Measurements from ENCODE around the gene FUCA2. TPM values are rescaled to one million over a fixed set of nuclear protein-coding genes. Genes with fewer than 3 reads are reported as not detected.

FUCA2 gene, protein sequence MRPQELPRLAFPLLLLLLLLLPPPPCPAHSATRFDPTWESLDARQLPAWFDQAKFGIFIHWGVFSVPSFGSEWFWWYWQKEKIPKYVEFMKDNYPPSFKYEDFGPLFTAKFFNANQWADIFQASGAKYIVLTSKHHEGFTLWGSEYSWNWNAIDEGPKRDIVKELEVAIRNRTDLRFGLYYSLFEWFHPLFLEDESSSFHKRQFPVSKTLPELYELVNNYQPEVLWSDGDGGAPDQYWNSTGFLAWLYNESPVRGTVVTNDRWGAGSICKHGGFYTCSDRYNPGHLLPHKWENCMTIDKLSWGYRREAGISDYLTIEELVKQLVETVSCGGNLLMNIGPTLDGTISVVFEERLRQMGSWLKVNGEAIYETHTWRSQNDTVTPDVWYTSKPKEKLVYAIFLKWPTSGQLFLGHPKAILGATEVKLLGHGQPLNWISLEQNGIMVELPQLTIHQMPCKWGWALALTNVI
- total RNA-seq = 10 to 100 TPM; 27.4 to 55.0 TPM
- 10 to 100 TPM; 30.9 to 40.7 TPM for polyA plus RNA-seq (ENCODE audit: insufficient read length in 2 of 2)
- long read RNA-seq, donor 1, transcript FUCA2-201 (7 exons, 2,356 nt) = major isoform, 9 of 20 reads
- long read RNA-seq, donor 1, partial matches to known transcripts = 11 of 20 reads
- long read RNA-seq, donor 1, other reads (novel, unspliced or antisense) = 0 of 20 reads
- long read RNA-seq, donor 2, transcript FUCA2-201 (7 exons, 2,356 nt) = major isoform, 5 of 5 reads
- long read RNA-seq, donor 2, partial matches to known transcripts = 0 of 5 reads
- long read RNA-seq, donor 2, other reads (novel, unspliced or antisense) = 0 of 5 reads
- long read RNA-seq, donor 3, transcript FUCA2-201 (7 exons, 2,356 nt) = major isoform, 5 of 5 reads
- long read RNA-seq, donor 3, partial matches to known transcripts = 0 of 5 reads
- long read RNA-seq, donor 3, other reads (novel, unspliced or antisense) = 0 of 5 reads
- long read RNA-seq, donor 4, transcript FUCA2-201 (7 exons, 2,356 nt) = major isoform, 15 of 17 reads
- long read RNA-seq, donor 4, partial matches to known transcripts = 0 of 17 reads
- long read RNA-seq, donor 4, other reads (novel, unspliced or antisense) = 0 of 17 reads

DNA sequence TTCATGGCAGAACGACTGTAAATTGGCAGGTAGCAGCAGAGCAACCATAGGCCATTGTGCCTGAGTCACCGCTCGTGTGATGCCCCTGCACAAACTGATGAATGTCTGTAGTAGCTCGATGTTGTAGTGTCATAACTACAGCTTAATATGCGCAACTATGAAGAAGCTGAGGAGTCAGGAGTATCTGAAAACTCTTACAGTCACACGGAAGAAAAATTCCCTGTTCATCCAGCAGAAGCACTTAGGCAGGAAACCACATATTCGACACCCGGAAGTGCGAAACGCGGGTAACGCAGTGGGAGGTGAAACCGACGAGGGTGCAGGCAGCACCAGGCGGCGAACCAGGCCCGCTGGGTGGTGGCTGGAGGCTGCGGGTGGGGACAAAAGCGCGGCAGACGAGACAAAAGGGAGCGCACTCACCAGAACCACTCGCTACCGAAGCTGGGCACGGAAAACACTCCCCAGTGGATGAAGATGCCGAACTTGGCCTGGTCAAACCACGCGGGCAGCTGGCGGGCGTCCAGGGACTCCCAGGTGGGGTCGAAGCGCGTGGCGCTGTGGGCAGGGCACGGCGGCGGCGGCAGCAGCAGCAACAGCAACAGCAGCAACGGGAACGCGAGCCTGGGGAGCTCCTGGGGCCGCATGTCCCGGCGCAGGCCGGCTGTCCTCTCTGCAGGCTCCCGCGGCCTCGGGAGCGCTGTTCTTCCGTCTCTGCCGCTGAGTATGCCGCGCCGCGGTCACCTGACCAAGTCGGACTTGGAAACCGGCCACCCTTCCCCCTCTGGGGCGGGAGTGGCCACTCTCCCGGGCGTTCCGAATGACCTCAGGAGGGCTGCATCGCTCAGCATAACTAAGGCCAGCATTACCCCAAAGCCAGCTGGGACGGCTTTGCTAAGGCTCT is at the start of gene FUCA2:
TSS of gene FUCA2 (minus strand) at position 730 of the 901 bp plus-strand sequence. CDS start at position 644, 86 bp downstream.
- Histone ChIP-seq H3K9me3 (ENCODE audit: control insufficient read depth, insufficient read depth, low read length) (no peaks in the 10 kb centered on the region), H3K4me3 (ENCODE audit: low read depth, low read length) (peak within 1 kb of the TSS; percentile 68), H3K27me3 (ENCODE audit: control insufficient read depth, insufficient read depth, low read length) (no peaks in the 10 kb centered on the region), H3K36me3 (ENCODE audit: control insufficient read depth, insufficient read depth, low read length) (no peaks in the 10 kb centered on the region), H3K4me1 (ENCODE audit: control insufficient read depth, insufficient read depth, low read length) (peaks cover 35% of the 10 kb centered on the region), H3K27ac (ENCODE audit: low read depth, low read length) (peak within 1 kb of the TSS; percentile 79)
- DNase-seq (ENCODE audit: low read depth in 4 of 6, low spot score in 6 of 6) = peak; percentile 53 to 91 (median 62)
- WGBS (ENCODE audit: insufficient coverage) = 3% methylated on average over 60 of the region's 63 CpGs

DNA sequence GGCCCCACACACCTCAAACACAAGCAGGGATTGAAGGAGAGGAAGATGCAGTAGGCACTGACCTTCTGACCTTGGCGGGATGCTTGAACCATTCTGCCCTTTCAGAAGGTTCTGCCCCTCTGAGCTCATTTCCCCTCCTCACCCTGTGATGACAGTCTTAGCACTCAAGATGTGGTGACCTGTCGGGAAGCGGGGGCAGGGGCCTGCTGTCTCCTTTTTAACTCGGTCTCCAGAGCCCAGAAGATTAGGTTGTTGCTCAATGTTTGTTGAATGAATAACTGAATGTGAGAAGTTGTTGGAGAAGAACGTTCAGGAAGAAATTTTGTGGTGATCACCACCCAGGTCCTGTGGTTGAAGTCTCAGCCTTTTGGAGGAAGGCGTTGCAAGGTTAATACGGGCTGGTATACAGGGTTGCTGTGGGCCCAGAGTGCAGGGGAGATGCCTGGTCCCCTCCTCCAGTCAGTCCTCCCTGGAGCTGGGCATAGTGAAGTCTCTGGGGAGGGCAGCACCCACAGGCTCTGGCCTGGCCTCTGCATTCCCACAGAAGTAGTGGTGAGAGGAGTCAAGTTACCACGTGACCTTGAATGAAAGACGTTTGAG is 49.7 kb upstream of the FUCA2 start:
- H3K27ac ChIP-seq (ENCODE audit: low read depth, low read length) = no peak overlapping the region
- H3K4me1 ChIP-seq (ENCODE audit: control insufficient read depth, insufficient read depth, low read length) = no peaks in the 10 kb centered on the region
- no peaks in the 10 kb centered on the region for H3K36me3 ChIP-seq (ENCODE audit: control insufficient read depth, insufficient read depth, low read length)
- WGBS (ENCODE audit: insufficient coverage) = 87% methylated on average over 9 of the region's 9 CpGs
- no peaks in the 10 kb centered on the region for H3K27me3 ChIP-seq (ENCODE audit: control insufficient read depth, insufficient read depth, low read length)
- H3K4me3 ChIP-seq (ENCODE audit: low read depth, low read length) = no peak overlapping the region
- no peaks in the 10 kb centered on the region for H3K9me3 ChIP-seq (ENCODE audit: control insufficient read depth, insufficient read depth, low read length)
- DNase-seq (ENCODE audit: low read depth in 4 of 6, low spot score in 6 of 6) = no peak

DNA sequence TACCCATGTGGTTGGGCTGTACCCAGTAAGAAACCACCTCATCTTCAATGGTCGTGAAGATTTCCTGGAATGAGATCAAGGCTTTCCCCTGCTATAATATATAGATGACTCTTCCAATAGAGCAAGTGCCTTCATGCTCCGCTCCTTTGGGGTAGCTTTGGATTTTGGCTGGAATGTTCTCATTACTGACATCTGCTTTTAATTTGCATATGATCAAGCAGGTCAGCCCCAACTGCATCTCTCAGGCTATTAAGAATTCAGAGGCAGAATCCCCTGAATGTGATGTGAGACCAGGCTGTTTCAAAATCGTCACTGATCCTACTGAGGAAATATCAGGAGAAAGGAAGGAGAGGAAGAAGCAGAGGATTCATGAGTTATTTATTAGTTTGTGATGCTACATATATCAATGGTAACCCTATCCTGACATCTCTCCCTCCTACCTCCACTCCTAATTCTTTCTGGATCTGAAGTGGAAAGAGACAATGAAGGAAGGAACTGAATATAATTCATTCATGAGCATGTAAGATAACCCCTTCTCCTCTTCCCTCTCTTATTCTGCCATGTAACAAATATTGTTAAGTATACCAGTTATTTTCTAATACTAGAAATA is 47.6 kb upstream of the FUCA2 start:
- no peaks in the 10 kb centered on the region for H3K4me1 ChIP-seq (ENCODE audit: control insufficient read depth, insufficient read depth, low read length)
- no peak overlapping the region for H3K4me3 ChIP-seq (ENCODE audit: low read depth, low read length)
- no peaks in the 10 kb centered on the region for H3K27me3 ChIP-seq (ENCODE audit: control insufficient read depth, insufficient read depth, low read length)
- H3K9me3 ChIP-seq (ENCODE audit: control insufficient read depth, insufficient read depth, low read length) = no peaks in the 10 kb centered on the region
- no peak for DNase-seq (ENCODE audit: low read depth in 4 of 6, low spot score in 6 of 6)
- no peaks in the 10 kb centered on the region for H3K36me3 ChIP-seq (ENCODE audit: control insufficient read depth, insufficient read depth, low read length)
- no CpG with 5 or more reads among the region's 3 CpGs for WGBS (ENCODE audit: insufficient coverage)
- no peak overlapping the region for H3K27ac ChIP-seq (ENCODE audit: low read depth, low read length)

DNA sequence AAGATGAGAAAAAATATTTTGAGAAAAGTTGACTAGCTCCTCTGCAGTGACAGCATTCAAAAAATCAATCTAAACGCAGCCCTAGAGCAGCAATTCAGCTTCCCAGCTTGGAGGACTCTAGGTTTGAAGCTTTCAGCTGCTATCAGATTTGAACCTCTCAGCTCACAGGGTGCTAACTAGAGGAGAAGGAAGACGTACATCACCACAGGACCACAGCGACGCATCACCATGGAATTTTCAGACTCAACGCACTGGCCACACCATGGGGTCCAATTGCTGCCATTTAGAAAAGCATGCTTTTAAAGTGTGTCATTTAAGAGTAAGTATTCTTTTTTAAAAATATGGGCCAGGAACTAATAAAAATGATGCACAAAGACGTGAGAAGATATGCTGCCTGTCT is 45.0 kb upstream of the FUCA2 start:
- no peaks in the 10 kb centered on the region for H3K4me1 ChIP-seq (ENCODE audit: control insufficient read depth, insufficient read depth, low read length)
- no peak overlapping the region for H3K4me3 ChIP-seq (ENCODE audit: low read depth, low read length)
- DNase-seq (ENCODE audit: low read depth in 4 of 6, low spot score in 6 of 6) = no peak
- H3K9me3 ChIP-seq (ENCODE audit: control insufficient read depth, insufficient read depth, low read length) = no peaks in the 10 kb centered on the region
- 81% methylated on average over 6 of the region's 6 CpGs for WGBS (ENCODE audit: insufficient coverage)
- no peak overlapping the region for H3K27ac ChIP-seq (ENCODE audit: low read depth, low read length)
- H3K36me3 ChIP-seq (ENCODE audit: control insufficient read depth, insufficient read depth, low read length) = no peaks in the 10 kb centered on the region
- no peaks in the 10 kb centered on the region for H3K27me3 ChIP-seq (ENCODE audit: control insufficient read depth, insufficient read depth, low read length)

DNA sequence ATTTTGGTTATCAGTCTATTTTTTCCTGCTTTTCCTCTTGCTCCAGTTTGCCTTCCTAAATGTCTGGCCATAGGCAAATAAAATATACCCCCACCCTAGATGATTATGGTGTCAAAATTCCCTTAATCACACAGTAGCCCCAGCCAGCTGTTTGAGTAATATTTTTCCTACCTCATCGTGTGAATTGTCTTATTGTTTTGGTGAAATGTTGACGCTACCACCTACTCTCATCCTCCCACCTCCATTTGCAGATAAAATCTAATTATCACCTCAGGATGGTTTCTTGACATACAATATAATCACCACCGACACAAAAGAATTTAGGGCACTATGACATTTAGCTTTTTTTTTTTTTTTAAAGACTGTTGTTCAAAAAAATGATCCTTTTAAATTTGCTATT is 44.1 kb upstream of the FUCA2 start:
- DNase-seq (ENCODE audit: low read depth in 4 of 6, low spot score in 6 of 6) = no peak
- no CpG with 5 or more reads among the region's 3 CpGs for WGBS (ENCODE audit: insufficient coverage)
- Histone ChIP-seq H3K27ac (ENCODE audit: low read depth, low read length) (no peak overlapping the region), H3K27me3 (ENCODE audit: control insufficient read depth, insufficient read depth, low read length) (no peaks in the 10 kb centered on the region), H3K4me1 (ENCODE audit: control insufficient read depth, insufficient read depth, low read length) (no peaks in the 10 kb centered on the region), H3K9me3 (ENCODE audit: control insufficient read depth, insufficient read depth, low read length) (no peaks in the 10 kb centered on the region), H3K4me3 (ENCODE audit: low read depth, low read length) (no peak overlapping the region), H3K36me3 (ENCODE audit: control insufficient read depth, insufficient read depth, low read length) (no peaks in the 10 kb centered on the region)

DNA sequence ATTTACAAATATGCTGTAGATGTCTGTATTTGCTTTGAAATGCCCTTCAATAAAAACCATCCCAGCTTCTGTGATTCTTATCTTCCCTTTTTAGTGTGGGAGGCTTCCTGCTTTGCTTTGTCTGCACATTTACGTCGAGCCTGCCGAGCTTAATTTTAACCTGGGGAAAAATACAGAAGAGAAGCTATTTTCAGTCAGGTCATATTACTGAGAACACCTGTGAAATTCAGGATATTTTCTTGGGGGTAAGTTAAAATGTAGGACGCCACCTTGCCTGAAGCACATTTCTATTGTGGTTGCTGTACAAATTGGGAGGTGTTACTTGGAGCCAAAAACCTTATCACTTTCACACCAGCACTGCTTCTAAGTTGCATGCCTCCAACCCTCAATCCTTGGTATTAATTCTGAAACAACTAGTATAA is 43.6 kb upstream of the FUCA2 start:
- no peaks in the 10 kb centered on the region for H3K9me3 ChIP-seq (ENCODE audit: control insufficient read depth, insufficient read depth, low read length)
- no peaks in the 10 kb centered on the region for H3K4me1 ChIP-seq (ENCODE audit: control insufficient read depth, insufficient read depth, low read length)
- H3K4me3 ChIP-seq (ENCODE audit: low read depth, low read length) = no peak overlapping the region
- H3K27ac ChIP-seq (ENCODE audit: low read depth, low read length) = no peak overlapping the region
- peak in 1 of 6 donors; percentile 59 for DNase-seq (ENCODE audit: low read depth in 4 of 6, low spot score in 6 of 6)
- H3K36me3 ChIP-seq (ENCODE audit: control insufficient read depth, insufficient read depth, low read length) = no peaks in the 10 kb centered on the region
- H3K27me3 ChIP-seq (ENCODE audit: control insufficient read depth, insufficient read depth, low read length) = no peaks in the 10 kb centered on the region
- no CpG with 5 or more reads among the region's 4 CpGs for WGBS (ENCODE audit: insufficient coverage)

DNA sequence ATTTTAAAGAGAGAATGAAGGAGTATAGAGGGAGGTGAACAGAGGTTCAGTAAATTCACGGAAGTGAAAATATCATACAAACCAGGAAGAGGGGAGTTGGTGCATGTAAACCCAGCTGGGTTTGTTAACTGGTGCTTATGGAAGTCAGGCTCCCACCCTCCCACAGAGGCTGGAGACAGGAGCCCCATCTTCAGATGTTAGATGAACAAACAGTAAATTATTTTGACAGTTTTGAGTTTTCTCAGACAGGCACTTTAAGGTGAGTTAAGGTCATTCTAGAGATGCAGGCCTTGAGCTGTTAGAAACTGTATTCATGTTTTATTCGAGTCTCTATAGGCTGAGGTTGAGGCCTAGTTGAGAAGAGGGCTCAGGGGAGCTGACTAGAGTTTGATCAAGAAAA is 41.8 kb upstream of the FUCA2 start:
- Histone ChIP-seq H3K4me1 (ENCODE audit: control insufficient read depth, insufficient read depth, low read length) (no peaks in the 10 kb centered on the region), H3K4me3 (ENCODE audit: low read depth, low read length) (no peak overlapping the region), H3K9me3 (ENCODE audit: control insufficient read depth, insufficient read depth, low read length) (no peaks in the 10 kb centered on the region), H3K27me3 (ENCODE audit: control insufficient read depth, insufficient read depth, low read length) (no peaks in the 10 kb centered on the region), H3K27ac (ENCODE audit: low read depth, low read length) (no peak overlapping the region), H3K36me3 (ENCODE audit: control insufficient read depth, insufficient read depth, low read length) (no peaks in the 10 kb centered on the region)
- no peak for DNase-seq (ENCODE audit: low read depth in 4 of 6, low spot score in 6 of 6)
- no CpG with 5 or more reads among the region's 2 CpGs for WGBS (ENCODE audit: insufficient coverage)

DNA sequence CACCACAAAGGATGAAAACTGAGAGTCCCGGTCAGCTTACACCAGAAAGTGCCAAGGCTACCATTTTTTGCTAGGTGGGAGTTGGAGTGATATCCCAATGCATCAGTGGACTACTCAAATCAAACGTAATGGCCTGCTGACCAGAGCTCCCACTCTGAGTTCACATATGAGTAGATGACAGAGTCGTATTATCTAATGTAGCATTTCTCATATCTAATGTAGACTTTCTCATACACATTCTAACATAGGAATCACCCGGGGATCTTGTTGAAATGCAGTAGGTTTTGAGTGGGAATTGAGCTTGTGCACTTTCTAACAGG is 38.4 kb upstream of the FUCA2 start:
- H3K4me3 ChIP-seq (ENCODE audit: low read depth, low read length) = no peak overlapping the region
- H3K27me3 ChIP-seq (ENCODE audit: control insufficient read depth, insufficient read depth, low read length) = no peaks in the 10 kb centered on the region
- H3K9me3 ChIP-seq (ENCODE audit: control insufficient read depth, insufficient read depth, low read length) = no peaks in the 10 kb centered on the region
- H3K36me3 ChIP-seq (ENCODE audit: control insufficient read depth, insufficient read depth, low read length) = no peaks in the 10 kb centered on the region
- no peaks in the 10 kb centered on the region for H3K4me1 ChIP-seq (ENCODE audit: control insufficient read depth, insufficient read depth, low read length)
- no CpG with 5 or more reads among the region's 4 CpGs for WGBS (ENCODE audit: insufficient coverage)
- DNase-seq (ENCODE audit: low read depth in 4 of 6, low spot score in 6 of 6) = no peak
- H3K27ac ChIP-seq (ENCODE audit: low read depth, low read length) = no peak overlapping the region

Measured in spinal cord (tissue), 10 donors.